Adrenal gland (tissue), 5 donors: ENCODE measurements around the gene SERTAD3.

Source experiments
- CTCF ChIP-seq, 6 experiments: fragments of 450-650 bp in 4 of 6; fragments of 200-600 bp in 2 of 6; sonication (generic) in 1 of 6; IDR thresholded peaks; 1 replicate in 5 of 6; 2 replicates in 1 of 6; pipeline versions ENCODE4 v1.5.1 to v1.8.0; 2016 to 2021; ENCODE audit warnings: antibody characterized with exemption in 6 of 6, mild to moderate bottlenecking in 2 of 6, moderate library complexity in 1 of 6
- POLR2A ChIP-seq, 2 donors: fragments of 450-650 bp; IDR thresholded peaks; one replicate each; pipeline ENCODE4 v1.6.1; 2017; ENCODE audit warnings: antibody characterized with exemption in 2 of 2, mild to moderate bottlenecking in 2 of 2, moderate library complexity in 1 of 2
- donor health status: DM: no; HTN: no; CAD: no.

GRCh38 chr19:40394816-40395210, 49.3 kb downstream of the SERTAD3 start:
- no peak for TF ChIP-seq CTCF (IDR thresholded peaks at IDR 0.05)
- TF ChIP-seq POLR2A (IDR thresholded peaks at IDR 0.05), result no peak
